Stimulated activated CD4-positive, alpha-beta T cell treated with anti-CD3 and anti-CD28 coated beads, Interleukin-1b, Interleukin-23, amount 100 ng/mL, for 48 hours (primary cell): ENCODE results near the gene LRRTM4.
"Not testable (repeated sequence)": the region's sequence is repeated elsewhere in the genome, so short reads cannot be mapped to it uniquely, and the experiment has no call there.

Experiments used
- DNase-seq: peaks from one replicate; pipeline ENCODE4 v3.0.0-alpha.2; 2020

Gene LRRTM4

GRCh38 chr2:77309725-77310124 lies 212.5 kb downstream of the LRRTM4 start:
- DNase-seq = no peak

- DNase-seq = no peak
Measured at GRCh38 chr2:77301441-77301840, 220.7 kb downstream of the LRRTM4 start.

GRCh38 chr2:77296791-77297190 lies 225.4 kb downstream of the LRRTM4 start:
- no peak for DNase-seq

- DNase-seq = no peak
Measured at GRCh38 chr2:77294474-77294873, 227.7 kb downstream of the LRRTM4 start.

- DNase-seq = no peak
Measured at GRCh38 chr2:77284353-77284752, 237.8 kb downstream of the LRRTM4 start.

- no peak for DNase-seq
Measured at GRCh38 chr2:77271262-77271661, 250.9 kb downstream of the LRRTM4 start.

- DNase-seq = no peak
Measured at GRCh38 chr2:77270433-77270832, 251.7 kb downstream of the LRRTM4 start.

- no peak for DNase-seq
Measured at GRCh38 chr2:77268626-77269025, 253.6 kb downstream of the LRRTM4 start.

- no peak for DNase-seq
Measured at GRCh38 chr2:77232909-77233425, 289.2 kb downstream of the LRRTM4 start.

GRCh38 chr2:77228391-77228790 lies 293.8 kb downstream of the LRRTM4 start:
- DNase-seq = no peak

GRCh38 chr2:77210725-77211124 lies 311.5 kb downstream of the LRRTM4 start:
- no peak for DNase-seq

- DNase-seq = no peak
Measured at GRCh38 chr2:77207331-77207730, 314.8 kb downstream of the LRRTM4 start.

GRCh38 chr2:77201755-77202154 lies 320.4 kb downstream of the LRRTM4 start:
- no peak for DNase-seq

- DNase-seq = no peak
Measured at GRCh38 chr2:77199411-77199810, 322.8 kb downstream of the LRRTM4 start.

GRCh38 chr2:77193858-77194448 lies 328.2 kb downstream of the LRRTM4 start:
- DNase-seq = no peak

GRCh38 chr2:77192811-77193289 lies 329.3 kb downstream of the LRRTM4 start:
- DNase-seq = no peak

GRCh38 chr2:77191665-77192064 lies 330.5 kb downstream of the LRRTM4 start:
- no peak for DNase-seq

- DNase-seq = no peak
Measured at GRCh38 chr2:77190721-77191346, 331.3 kb downstream of the LRRTM4 start.

- no peak for DNase-seq
Measured at GRCh38 chr2:77185052-77185451, 337.1 kb downstream of the LRRTM4 start.

GRCh38 chr2:77179297-77179696 lies 342.9 kb downstream of the LRRTM4 start:
- no peak for DNase-seq

- not testable (repeated sequence) for DNase-seq
Measured at GRCh38 chr2:77175266-77175780, 346.9 kb downstream of the LRRTM4 start.

- no peak for DNase-seq
Measured at GRCh38 chr2:77169426-77169825, 352.8 kb downstream of the LRRTM4 start.

GRCh38 chr2:77164021-77164420 lies 358.2 kb downstream of the LRRTM4 start:
- not testable (repeated sequence) for DNase-seq

- DNase-seq = no peak
Measured at GRCh38 chr2:77161009-77161408, 361.2 kb downstream of the LRRTM4 start.
